Measurements from ENCODE around the gene HBA2. TPM values are rescaled to one million over a fixed set of nuclear protein-coding genes. Genes with fewer than 3 reads are reported as not detected.
"Not testable (repeated sequence)": the region's sequence is repeated elsewhere in the genome, so short reads cannot be mapped to it uniquely, and the experiment has no call there.

Gene HBA2
- total and polyA plus RNA-seq, 2 of the 4 experiments (the other 2 are of a cell fraction): not detected

DNA sequence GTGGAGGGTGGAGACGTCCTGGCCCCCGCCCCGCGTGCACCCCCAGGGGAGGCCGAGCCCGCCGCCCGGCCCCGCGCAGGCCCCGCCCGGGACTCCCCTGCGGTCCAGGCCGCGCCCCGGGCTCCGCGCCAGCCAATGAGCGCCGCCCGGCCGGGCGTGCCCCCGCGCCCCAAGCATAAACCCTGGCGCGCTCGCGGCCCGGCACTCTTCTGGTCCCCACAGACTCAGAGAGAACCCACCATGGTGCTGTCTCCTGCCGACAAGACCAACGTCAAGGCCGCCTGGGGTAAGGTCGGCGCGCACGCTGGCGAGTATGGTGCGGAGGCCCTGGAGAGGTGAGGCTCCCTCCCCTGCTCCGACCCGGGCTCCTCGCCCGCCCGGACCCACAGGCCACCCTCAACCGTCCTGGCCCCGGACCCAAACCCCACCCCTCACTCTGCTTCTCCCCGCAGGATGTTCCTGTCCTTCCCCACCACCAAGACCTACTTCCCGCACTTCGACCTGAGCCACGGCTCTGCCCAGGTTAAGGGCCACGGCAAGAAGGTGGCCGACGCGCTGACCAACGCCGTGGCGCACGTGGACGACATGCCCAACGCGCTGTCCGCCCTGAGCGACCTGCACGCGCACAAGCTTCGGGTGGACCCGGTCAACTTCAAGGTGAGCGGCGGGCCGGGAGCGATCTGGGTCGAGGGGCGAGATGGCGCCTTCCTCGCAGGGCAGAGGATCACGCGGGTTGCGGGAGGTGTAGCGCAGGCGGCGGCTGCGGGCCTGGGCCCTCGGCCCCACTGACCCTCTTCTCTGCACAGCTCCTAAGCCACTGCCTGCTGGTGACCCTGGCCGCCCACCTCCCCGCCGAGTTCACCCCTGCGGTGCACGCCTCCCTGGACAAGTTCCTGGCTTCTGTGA lies 4.1 kb downstream of the HBA2 start, which contains the start of gene HBA1:
Gene HBA1 (plus strand): TSS at position 204 of the 906 bp plus-strand sequence. CDS start 37 bp downstream, at position 241.
- H3K4me3 ChIP-seq (ENCODE audit: insufficient read depth, low read depth, low read length); H3K9me1 ChIP-seq (ENCODE audit: insufficient read depth, low read length); H3K36me3 ChIP-seq (ENCODE audit: control insufficient read depth, insufficient read depth, low read length); H2AK9ac ChIP-seq (replicated peaks; ENCODE audit: low read depth, low read length, poor library complexity); H3K9ac ChIP-seq (ENCODE audit: low read depth, low read length); DNase-seq; H3K23ac ChIP-seq (ENCODE audit: low read depth, low read length); H3K4ac ChIP-seq (ENCODE audit: low read depth, low read length); H2AFZ ChIP-seq (replicated peaks; ENCODE audit: low read length, poor library complexity); POLR2A ChIA-PET (ENCODE audit: unreplicated experiment); H3K14ac ChIP-seq (replicated peaks; ENCODE audit: low read depth, low read length); H4K91ac ChIP-seq (ENCODE audit: insufficient read depth, low read depth, low read length); H2BK5ac ChIP-seq (ENCODE audit: low read depth, low read length, poor library complexity, severe bottlenecking); H3K18ac ChIP-seq (ENCODE audit: low read depth, low read length); H4K5ac ChIP-seq (ENCODE audit: low read depth, low read length); BruUV-seq (replicated peaks); H3K56ac ChIP-seq (ENCODE audit: extremely low read depth, insufficient read depth, low read length); H3K79me1 ChIP-seq (ENCODE audit: low read depth in 1 of 2, low read length in 2 of 2); H2BK120ac ChIP-seq (ENCODE audit: low read depth, low read length); H2BK15ac ChIP-seq (ENCODE audit: low read depth, low read length); H3K4me2 ChIP-seq (ENCODE audit: low read depth, low read length); H3K4me1 ChIP-seq (ENCODE audit: control insufficient read depth, insufficient read depth, low read length); H4K8ac ChIP-seq (ENCODE audit: low read depth in 2 of 2, low read length in 2 of 2); H2BK20ac ChIP-seq (ENCODE audit: low read depth, low read length); dilution Hi-C loops (cut with HindIII; ENCODE audit: low sequenced_read_pairs, unreplicated experiment); H3K9me3 ChIP-seq (ENCODE audit: control insufficient read depth, insufficient read depth, low read length); in situ Hi-C loops (cut with MboI; ENCODE audit: low sequenced_read_pairs); CTCF ChIA-PET; H3K27ac ChIP-seq (ENCODE audit: insufficient read depth, low read length); intact Hi-C loops (cut with micrococcal nuclease); H2AK5ac ChIP-seq (ENCODE audit: low read depth, low read length): not testable (repeated sequence)
- 2% methylated on average over 7 of the region's 88 CpGs; no CpG with 5 or more reads in 1 of the 2 experiments for WGBS, 2 experiments (ENCODE audit: extremely low coverage in 2 of 2, insufficient read length in 1 of 2)
- H3K27me3 ChIP-seq (ENCODE audit: control insufficient read depth, insufficient read depth, low read length): peaks cover 41% of the 10 kb centered on the region
- peaks cover 16% of the 10 kb centered on the region for H4K20me1 ChIP-seq (ENCODE audit: insufficient read depth, low read length)
- 0 out of 2 replicates have a peak, but pooled peaks have one; percentile 3 for ATAC-seq (ENCODE audit: low read depth)
